IMR-90 (cell line): ENCODE data around the gene CACNB2. TPM values are rescaled to one million over a fixed set of nuclear protein-coding genes. Genes with fewer than 3 reads are reported as not detected.

Experiments used
- ATAC-seq: fragments of 200-7000 bp; cut with Tn5 transposase; 2 replicates; pipeline ENCODE4 v1.9.1; 2020; ENCODE audit warnings: low read depth, mild to moderate bottlenecking, moderate library complexity
- BruUV-seq: library from RNA; stranded (reverse); fragments of 400-500 nt; replicated peaks from 2 replicates; lab custom pipeline; 2021; lab: Mats Ljungman, UMichigan
- CTCF ChIA-PET: fragments of 300-600 bp; formaldehyde crosslinking; extraction: SDS; loops from one replicate; lab custom pipeline; 2021; ENCODE audit warnings: antibody characterized with exemption; lab: Yijun Ruan, JAX
- POLR2A ChIA-PET: fragments of 300-600 bp; sonication (Branson Sonifier 250); formaldehyde crosslinking; loops from one replicate; lab custom pipeline; 2022; ENCODE audit warnings: antibody characterized with exemption; ENCODE audit not compliant: unreplicated experiment; lab: Charles Lee
- DNase-seq: peaks from one replicate; pipeline ENCODE4 v3.0.0; 2013
- H2AFZ ChIP-seq: replicated peaks from 2 replicates; pipeline ENCODE3; 2013; ENCODE audit warnings: low read length, mild to moderate bottlenecking; ENCODE audit not compliant: poor library complexity
- H2AK5ac ChIP-seq: 2 replicates; pipeline ENCODE4 v1.6.1; 2013; ENCODE audit warnings: low read depth, low read length, inconsistent platforms
- H2AK9ac ChIP-seq: replicated peaks from 2 replicates; pipeline ENCODE3; 2013; ENCODE audit warnings: mild to moderate bottlenecking, low read depth, low read length, moderate library complexity; ENCODE audit not compliant: poor library complexity
- H2BK120ac ChIP-seq: 2 replicates; pipeline ENCODE4 v1.6.1; 2013; ENCODE audit warnings: low read depth, low read length, inconsistent platforms
- H2BK15ac ChIP-seq: 3 replicates; pipeline ENCODE4 v1.6.1; 2013; ENCODE audit warnings: low read depth, low read length, inconsistent platforms
- H2BK20ac ChIP-seq: 2 replicates; pipeline ENCODE4 v1.6.1; 2013; ENCODE audit warnings: low read depth, mild to moderate bottlenecking, inconsistent platforms, low read length, moderate library complexity
- H2BK5ac ChIP-seq: 2 replicates; pipeline ENCODE4 v1.6.1; 2013; ENCODE audit warnings: mild to moderate bottlenecking, low read depth, low read length, inconsistent platforms; ENCODE audit not compliant: poor library complexity, severe bottlenecking
- H3K14ac ChIP-seq: replicated peaks from 2 replicates; pipeline ENCODE4 v1.6.1; 2013; ENCODE audit warnings: low read depth, low read length, inconsistent platforms
- H3K18ac ChIP-seq: 2 replicates; pipeline ENCODE4 v1.6.1; 2013; ENCODE audit warnings: low read depth, low read length, control low read depth
- H3K23ac ChIP-seq: 2 replicates; pipeline ENCODE4 v1.6.1; 2013; ENCODE audit warnings: low read depth, low read length, inconsistent platforms
- H3K27ac ChIP-seq: 2 replicates; pipeline ENCODE4 v1.5.1; 2013; ENCODE audit warnings: mild to moderate bottlenecking, control low read depth, low read length; ENCODE audit not compliant: insufficient read depth
- H3K27me3 ChIP-seq: 2 replicates; pipeline ENCODE4 v1.6.1; 2013; ENCODE audit warnings: low read length; ENCODE audit not compliant: control insufficient read depth, insufficient read depth
- H3K36me3 ChIP-seq: 2 replicates; pipeline ENCODE4 v1.6.1; 2013; ENCODE audit warnings: low read length, mixed read lengths; ENCODE audit not compliant: control insufficient read depth, insufficient read depth
- H3K4ac ChIP-seq: 2 replicates; pipeline ENCODE4 v1.6.1; 2013; ENCODE audit warnings: low read depth, low read length, inconsistent platforms
- H3K4me1 ChIP-seq: 2 replicates; pipeline ENCODE4 v1.6.1; 2013; ENCODE audit warnings: low read length, mixed read lengths; ENCODE audit not compliant: control insufficient read depth, insufficient read depth
- H3K4me2 ChIP-seq: 2 replicates; pipeline ENCODE4 v1.6.1; 2013; ENCODE audit warnings: low read depth, mild to moderate bottlenecking, control low read depth, low read length, moderate library complexity
- H3K4me3 ChIP-seq: 2 replicates; pipeline ENCODE4 v1.5.1; 2013; ENCODE audit warnings: low read depth, mild to moderate bottlenecking, control low read depth, low read length, moderate library complexity; ENCODE audit not compliant: insufficient read depth
- H3K56ac ChIP-seq: 2 replicates; pipeline ENCODE4 v1.6.1; 2013; ENCODE audit warnings: low read length, inconsistent platforms; ENCODE audit not compliant: insufficient read depth; ENCODE audit errors: extremely low read depth
- H3K79me1 ChIP-seq, 2 experiments: 2 replicates each; pipeline ENCODE4 v1.6.1; 2013; ENCODE audit warnings: low read length in 2 of 2, inconsistent platforms in 1 of 2, low read depth in 1 of 2
- H3K9ac ChIP-seq: 2 replicates; pipeline ENCODE4 v1.6.1; 2013; ENCODE audit warnings: low read depth, low read length, control low read depth
- H3K9me1 ChIP-seq: 2 replicates; pipeline ENCODE4 v1.6.1; 2013; ENCODE audit warnings: low read length, inconsistent platforms; ENCODE audit not compliant: insufficient read depth
- H3K9me3 ChIP-seq: 2 replicates; pipeline ENCODE4 v1.6.1; 2013; ENCODE audit warnings: low read length; ENCODE audit not compliant: control insufficient read depth, insufficient read depth
- H4K20me1 ChIP-seq: 2 replicates; pipeline ENCODE4 v1.6.1; 2013; ENCODE audit warnings: low read length, inconsistent platforms; ENCODE audit not compliant: insufficient read depth
- H4K5ac ChIP-seq: 2 replicates; pipeline ENCODE4 v1.6.1; 2013; ENCODE audit warnings: mild to moderate bottlenecking, low read depth, low read length, control low read depth
- H4K8ac ChIP-seq, 2 experiments: 2 replicates each; pipeline ENCODE4 v1.6.1; 2013; ENCODE audit warnings: low read depth in 2 of 2, low read length in 2 of 2, control low read depth in 1 of 2, inconsistent platforms in 1 of 2
- H4K91ac ChIP-seq: 2 replicates; pipeline ENCODE4 v1.6.1; 2013; ENCODE audit warnings: low read depth, low read length, inconsistent platforms; ENCODE audit not compliant: insufficient read depth
- BHLHE40 ChIP-seq: fragments of 150-350 bp; IDR thresholded peaks from 2 replicates; pipeline ENCODE4 v1.6.1; 2016; ENCODE audit warnings: mild to moderate bottlenecking, low read depth, low read length
- MAFK ChIP-seq: IDR thresholded peaks from 2 replicates; pipeline ENCODE4 v1.6.1; 2012; ENCODE audit warnings: low read depth, low read length, improper control_type of control experiment
- RCOR1 ChIP-seq: IDR thresholded peaks from 2 replicates; pipeline ENCODE4 v1.6.1; 2012; ENCODE audit warnings: mild to moderate bottlenecking, low read length, improper control_type of control experiment; ENCODE audit not compliant: insufficient replicate concordance
- RFX5 ChIP-seq: IDR thresholded peaks from 2 replicates; pipeline ENCODE4 v1.8.0; 2012; ENCODE audit warnings: low read depth, mild to moderate bottlenecking, low read length, moderate library complexity
- WGBS, 2 experiments: methylation state at CpG; one replicate each; pipeline versions ENCODE4 v1.1.5 to v1.1.7; 2013; ENCODE audit warnings: missing lambda C conversion rate in 2 of 2; ENCODE audit not compliant: insufficient read length in 1 of 2; ENCODE audit errors: extremely low coverage in 2 of 2; 5-methylcytosine and 5-hydroxymethylcytosine counted together
- dilution Hi-C: fragments of 300-500 bp; cut with HindIII; formaldehyde crosslinking; loops from one replicate; pipeline ENCODE4 v1.14.3; 2018; ENCODE audit warnings: low sequenced_read_pairs; ENCODE audit not compliant: unreplicated experiment
- in situ Hi-C: fragments of 300-500 bp; cut with MboI; formaldehyde crosslinking; loops from 3 replicates; pipeline ENCODE4 v1.14.3; 2019; ENCODE audit warnings: low sequenced_read_pairs, inconsistent platforms, mixed read lengths
- intact Hi-C: fragments of 100-400 bp; cut with micrococcal nuclease; formaldehyde crosslinking; loops from 2 replicates; pipeline ENCODE4 v1.10.0; 2022
- polyA plus RNA-seq, 3 experiments: library from polyadenylated mRNA; depleted of rRNA; stranded (reverse); fragments of >200 nt; gene quantifications; 2 replicates each; pipeline ENCODE4 v1.2.3, GENCODE V29; 2012; ENCODE audit warnings: low replicate concordance in 1 of 3
- total RNA-seq: library from RNA; depleted of rRNA; stranded (reverse); fragments of >200 nt; gene quantifications from 2 replicates; pipeline ENCODE4 v1.2.3, GENCODE V29; 2012

CACNB2 gene
- total and polyA plus RNA-seq, 2 of the 4 experiments (the other 2 are of a cell fraction) = 0.36 TPM

- Histone ChIP-seq H4K91ac (no peak overlapping the region), H3K79me1 (no peaks in the 10 kb centered on the region), H3K56ac (no peak overlapping the region), H2AK5ac (no peak overlapping the region), H3K9me3 (no peaks in the 10 kb centered on the region), H4K20me1 (no peaks in the 10 kb centered on the region), H3K27me3 (peaks cover 11% of the 10 kb centered on the region), H3K27ac (no peak overlapping the region), H3K4me2 (no peak overlapping the region), H2AK9ac (no peak overlapping the region), H2BK15ac (no peak overlapping the region), H3K4me1 (no peaks in the 10 kb centered on the region), H3K4me3 (no peak overlapping the region), H2BK120ac (no peak overlapping the region), H2BK5ac (no peak overlapping the region), H3K23ac (no peak overlapping the region), H3K36me3 (no peaks in the 10 kb centered on the region), H4K8ac (no peak overlapping the region), H4K5ac (no peak overlapping the region), H3K4ac (no peak overlapping the region), H3K9me1 (no peaks in the 10 kb centered on the region), H3K18ac (no peak overlapping the region), H3K9ac (no peak overlapping the region), H2BK20ac (no peak overlapping the region), H3K14ac (no peak overlapping the region), H2AFZ (no peak overlapping the region)
- intact Hi-C loops (no loop called here), dilution Hi-C loops (no loop called here), in situ Hi-C loops (no loop called here)
- no peak for DNase-seq
- BruUV-seq = no TSS peak
- TF ChIP-seq BHLHE40 (no peak), RCOR1 (no peak), RFX5 (no peak), MAFK (no peak)
- POLR2A ChIA-PET = no interaction called here
- 73% methylated on average over 2 of the region's 3 CpGs; no CpG with 5 or more reads in 1 of the 2 experiments for WGBS, 2 experiments
- ATAC-seq = no peak
- CTCF ChIA-PET = no interaction called here
Measured at GRCh38 chr10:18133046-18133445, 7.2 kb upstream of the CACNB2 start.
